HG03108 (cell line): ENCODE measurements around the gene PARVA.

Experiments used
- ATAC-seq: cut with Tn5 transposase; IDR thresholded peaks from one replicate; pipeline ENCODE4 v1.9.1; 2021; ENCODE audit warnings: moderate library complexity; ENCODE audit not compliant: unreplicated experiment

PARVA gene

DNA sequence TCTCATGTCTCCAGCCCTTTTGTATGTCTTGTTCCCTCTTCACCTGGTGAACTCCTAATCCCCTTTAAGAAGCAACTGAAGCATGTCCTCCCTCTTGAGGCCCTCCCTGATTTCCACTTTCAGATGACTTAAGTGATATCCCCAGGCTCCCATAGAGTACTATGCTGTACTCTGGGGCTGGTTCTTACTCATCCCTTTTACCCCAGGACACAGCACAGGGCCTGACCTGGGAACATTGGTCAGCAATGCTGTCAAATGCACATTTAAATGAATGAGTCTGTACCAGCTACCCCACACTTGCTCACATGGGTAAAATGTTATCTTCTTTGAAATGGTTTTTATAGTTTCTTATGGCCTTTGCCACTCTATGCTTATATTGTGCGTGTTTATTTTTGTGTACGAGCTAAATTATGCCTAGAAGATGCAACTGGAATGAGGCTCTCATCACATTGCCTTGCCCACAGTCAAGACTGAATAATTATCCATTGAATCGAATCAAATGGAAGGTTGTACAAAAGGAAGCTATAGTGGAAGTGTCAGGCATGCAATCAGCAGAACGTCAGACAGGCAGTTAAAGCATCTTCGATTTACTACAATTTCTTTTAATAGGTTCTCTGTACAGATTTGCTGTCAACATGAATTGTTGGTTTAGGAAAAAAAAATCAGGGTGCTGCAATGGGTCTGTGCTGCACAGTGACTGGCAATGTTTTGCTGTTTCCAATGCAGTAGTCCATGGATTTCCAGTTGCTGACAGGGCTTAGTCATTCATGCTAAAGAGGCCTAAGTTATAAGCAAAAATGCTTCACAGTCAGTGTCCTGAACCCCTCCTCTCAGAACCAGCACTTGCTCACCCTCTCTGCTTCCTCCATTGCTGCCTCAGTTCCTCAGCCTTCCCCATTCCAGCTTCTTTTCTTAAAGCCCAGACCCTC, 79.5 kb downstream of the PARVA start:
- ATAC-seq, result no peak

DNA sequence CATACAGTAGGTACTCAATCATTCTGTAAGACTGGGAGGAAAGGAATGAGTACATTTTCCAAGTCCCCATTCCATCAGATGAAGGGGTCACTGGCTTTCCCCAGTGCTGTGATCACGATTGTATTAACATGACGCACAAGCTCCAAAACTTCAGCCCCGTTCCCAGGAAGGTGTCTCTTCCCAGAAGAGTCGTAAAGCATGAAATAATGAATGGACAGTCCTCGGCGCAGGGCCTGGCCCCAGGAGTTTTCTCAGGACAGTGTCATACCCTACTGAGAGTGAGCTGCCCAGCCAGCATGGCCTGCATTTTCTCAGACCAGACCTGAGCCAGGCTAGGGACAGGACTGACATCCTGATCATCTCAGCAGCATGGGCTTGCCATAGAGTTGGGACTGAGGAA, 80.7 kb downstream of the PARVA start:
- ATAC-seq, result no peak

DNA sequence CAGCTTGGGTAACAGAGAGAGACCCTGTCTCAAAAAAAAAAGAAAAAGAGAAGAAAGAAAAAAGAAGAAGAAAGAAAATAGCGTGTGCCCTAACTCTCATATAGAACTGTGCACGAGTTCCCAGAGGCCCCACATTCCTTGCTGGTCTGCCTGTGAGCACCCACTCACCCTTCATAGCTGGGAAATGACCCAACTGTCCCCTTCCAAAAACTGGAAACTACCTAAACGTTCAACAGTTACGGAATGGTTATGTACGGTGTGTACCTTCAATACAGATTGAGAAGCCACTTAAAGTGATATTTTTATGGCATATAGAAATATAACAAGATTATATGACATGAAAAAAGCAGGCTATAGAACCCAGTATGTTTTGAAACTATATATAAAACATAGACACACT, 82.0 kb downstream of the PARVA start:
- no peak for ATAC-seq

DNA sequence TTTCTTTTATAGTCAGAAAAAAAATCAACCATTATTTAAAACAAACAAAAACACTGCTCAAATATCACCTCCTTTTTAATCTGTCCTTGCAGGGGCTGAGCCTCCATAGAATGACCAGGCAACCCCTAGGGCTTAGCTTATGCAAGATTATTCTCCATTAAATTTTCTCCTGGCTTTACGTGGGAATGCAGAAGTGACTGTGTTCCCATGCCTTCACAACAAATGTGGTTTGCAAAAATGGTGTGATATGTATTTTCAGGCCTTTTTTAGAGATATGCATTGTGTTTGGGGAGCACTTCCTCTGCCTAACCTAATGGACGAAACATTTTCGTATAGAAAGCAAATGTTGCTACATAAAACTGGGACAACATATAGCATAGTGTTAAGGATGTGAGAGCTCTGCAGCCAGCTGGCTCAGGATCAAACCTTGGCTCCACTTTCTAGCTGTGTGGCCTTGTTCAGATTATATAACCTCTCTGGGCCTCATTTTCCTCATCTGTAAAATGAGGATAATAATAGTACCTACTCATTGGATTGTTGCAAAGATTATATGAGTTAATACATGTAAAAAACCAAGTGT, 82.6 kb downstream of the PARVA start:
- no peak for ATAC-seq

DNA sequence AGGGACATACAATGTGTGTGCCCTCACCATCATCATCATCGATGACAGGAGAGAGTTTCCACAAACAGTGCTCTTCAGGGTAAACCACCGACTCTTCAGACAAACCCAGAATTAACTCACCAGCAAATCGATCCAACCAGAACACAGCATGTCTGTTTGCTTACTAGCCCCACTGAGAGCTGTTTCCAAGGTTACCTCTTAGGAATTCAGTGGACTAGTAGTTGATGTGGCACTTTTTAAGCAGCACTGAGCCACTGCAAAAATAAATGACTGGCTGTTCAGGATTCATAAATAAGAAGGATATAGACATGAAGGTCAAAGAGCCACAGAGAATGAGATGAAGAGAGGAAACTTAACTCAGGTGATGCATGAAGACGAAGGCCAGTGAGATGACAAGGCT, 83.1 kb downstream of the PARVA start:
- no peak for ATAC-seq

DNA sequence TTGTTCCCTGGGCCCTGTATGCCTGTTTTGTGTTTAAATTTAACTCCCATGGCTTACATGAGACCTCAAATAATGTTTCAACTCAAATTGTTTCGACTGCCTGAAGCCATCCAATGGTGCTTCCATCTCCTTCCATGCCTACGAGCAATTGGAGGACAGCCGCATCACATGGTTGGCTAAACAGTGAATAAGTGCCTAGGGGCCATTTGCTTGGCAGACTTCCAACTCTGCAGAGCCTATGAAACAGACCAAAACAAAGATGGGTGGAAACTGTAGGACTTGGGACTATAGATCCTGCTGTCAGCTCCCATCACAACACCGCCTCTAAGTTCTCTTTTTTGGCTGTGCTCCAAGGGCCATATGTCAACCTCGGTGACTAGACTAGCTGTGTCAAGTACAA, 84.1 kb downstream of the PARVA start:
- ATAC-seq, result no peak

DNA sequence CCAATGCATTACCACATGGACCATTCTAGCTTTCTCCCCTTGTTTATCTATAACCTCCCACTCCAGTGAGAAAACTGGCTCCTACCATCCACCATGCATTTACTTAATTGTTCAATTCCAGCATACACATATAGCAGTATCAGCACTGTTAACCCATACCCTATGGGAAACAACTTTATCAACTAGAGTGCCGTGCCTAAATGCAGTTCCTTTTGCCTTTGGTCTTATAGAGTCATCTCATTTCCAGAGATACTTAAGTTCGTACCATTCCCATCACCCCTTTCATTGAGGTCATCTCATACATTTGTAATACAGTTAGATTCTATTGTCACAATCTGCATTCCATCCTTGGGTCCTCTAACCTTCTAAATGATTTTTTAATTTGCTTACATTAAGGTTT, 86.9 kb downstream of the PARVA start:
- no peak for ATAC-seq

DNA sequence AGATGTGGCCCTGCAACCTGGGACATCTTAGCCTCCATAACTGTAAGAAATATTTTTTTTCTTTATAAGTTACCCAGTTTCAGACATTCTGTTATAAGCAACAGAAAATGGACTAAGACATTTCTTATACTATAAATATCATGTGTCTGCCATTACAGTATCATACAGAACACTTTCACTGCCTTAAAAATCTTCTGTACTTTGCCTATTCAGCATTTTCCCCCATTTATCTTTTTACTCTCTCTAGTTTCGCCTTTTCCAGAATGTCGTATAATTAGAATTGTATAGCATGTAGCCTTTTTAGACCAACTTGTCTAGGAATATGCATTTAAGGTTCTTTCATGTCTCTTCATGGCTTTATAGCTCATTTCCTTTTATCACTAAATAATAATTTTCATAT, 88.0 kb downstream of the PARVA start:
- ATAC-seq, result no peak

DNA sequence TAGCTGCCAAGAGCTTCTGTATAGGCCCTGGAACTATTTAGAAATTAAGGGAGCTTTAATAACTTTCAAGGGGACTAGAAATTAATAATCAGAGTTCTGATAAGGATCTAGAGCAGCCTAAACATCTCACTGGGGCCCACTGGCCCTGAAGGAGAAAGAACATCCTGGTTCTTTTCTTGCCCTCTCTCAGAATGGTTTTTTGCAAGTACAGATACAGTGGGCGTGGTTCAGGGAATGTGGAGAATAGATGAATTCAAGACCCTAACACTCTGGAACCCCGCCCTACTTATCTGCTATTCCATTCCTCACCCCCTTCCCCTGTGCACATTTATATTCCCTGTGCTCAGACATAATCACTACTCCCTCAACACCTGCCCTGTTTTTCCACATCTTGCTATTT, 90.2 kb downstream of the PARVA start:
- ATAC-seq, result no peak

DNA sequence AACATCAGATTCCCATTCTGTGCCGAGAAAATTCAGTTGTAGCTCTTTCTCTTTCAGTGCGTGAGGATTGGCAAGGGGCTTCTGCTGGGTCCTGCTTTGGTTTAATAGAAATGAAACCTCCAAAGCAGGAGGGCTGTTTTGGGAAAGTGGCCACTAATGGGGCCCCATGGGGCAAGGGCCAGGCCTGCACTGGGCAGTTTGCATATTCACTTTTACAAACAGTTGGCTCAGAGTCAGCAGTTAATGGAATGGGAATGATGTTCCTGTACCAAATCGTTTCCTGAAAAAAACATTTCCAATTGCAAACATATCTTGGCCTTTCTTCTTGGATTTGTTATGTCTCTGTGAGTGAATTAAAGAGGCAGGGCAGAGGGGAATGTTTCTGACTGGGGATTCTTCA, 92.1 kb downstream of the PARVA start:
- no peak for ATAC-seq

DNA sequence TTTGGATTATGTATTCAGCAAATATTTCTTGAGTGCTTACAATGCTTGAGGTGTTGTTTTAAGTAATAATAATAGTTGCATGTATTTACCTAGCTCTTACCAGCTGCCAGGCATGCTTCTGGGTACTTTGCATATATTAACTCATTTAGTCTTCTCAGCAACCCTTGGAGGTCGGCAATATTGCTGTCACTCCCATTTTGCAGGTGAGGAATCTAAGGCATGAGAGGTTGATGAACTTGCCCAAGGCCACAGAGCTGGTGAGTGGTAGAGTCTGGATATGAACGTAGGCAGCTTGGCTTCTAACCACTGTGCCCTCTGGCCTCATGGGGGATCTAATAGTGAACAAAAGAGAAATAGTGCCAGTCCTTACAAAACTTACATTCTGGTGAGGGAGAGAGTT, 92.9 kb downstream of the PARVA start:
- no peak for ATAC-seq

DNA sequence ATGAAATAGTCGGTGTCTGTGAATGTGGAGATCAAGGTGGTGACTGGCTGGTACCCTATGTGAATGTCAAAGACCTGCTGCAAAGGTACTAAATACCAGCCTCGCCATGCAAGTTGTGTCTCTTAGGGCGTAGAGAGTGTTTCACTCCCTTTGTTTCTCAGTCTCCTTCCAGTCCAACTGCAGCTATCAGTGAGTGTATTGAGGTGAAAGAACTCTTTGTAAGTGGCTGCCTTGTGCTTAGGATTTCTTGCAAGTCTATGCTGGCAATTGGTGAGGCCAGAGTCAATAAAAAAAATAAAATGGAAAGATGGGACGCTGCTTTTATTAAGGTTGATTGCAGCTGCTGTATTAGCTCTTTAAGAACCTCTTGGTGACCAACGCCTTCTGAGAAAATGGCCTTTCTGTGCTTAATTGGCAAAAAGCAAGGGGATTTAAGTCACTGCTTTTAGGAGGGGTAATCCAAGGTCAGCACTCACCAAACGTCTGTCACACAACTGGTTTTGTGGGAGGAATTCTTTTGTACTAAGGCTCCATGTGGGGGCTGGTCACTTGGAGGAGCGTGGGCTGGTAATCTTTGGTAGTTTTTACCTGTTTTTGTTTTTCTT, 95.1 kb downstream of the PARVA start:
- no peak for ATAC-seq

DNA sequence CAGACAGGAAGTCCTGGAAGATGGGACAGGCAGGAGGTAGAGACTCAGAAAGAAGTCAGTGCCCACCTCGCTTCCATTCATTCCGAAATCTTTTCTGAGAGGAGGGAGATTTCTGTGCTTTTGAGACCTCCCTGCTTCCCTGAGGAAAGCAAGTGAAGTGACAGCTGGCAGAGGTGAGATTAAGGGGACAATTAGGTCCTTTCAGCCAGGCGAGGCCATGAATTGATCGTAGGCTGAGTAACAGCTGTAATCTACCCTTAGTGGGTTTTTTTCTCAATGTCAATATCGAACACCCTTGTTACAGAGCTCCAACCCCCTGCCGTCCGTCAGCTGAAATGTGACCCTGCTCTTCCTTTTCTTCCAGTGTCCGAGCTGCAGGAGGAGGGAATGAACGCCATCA, 96.0 kb downstream of the PARVA start:
- no peak for ATAC-seq

DNA sequence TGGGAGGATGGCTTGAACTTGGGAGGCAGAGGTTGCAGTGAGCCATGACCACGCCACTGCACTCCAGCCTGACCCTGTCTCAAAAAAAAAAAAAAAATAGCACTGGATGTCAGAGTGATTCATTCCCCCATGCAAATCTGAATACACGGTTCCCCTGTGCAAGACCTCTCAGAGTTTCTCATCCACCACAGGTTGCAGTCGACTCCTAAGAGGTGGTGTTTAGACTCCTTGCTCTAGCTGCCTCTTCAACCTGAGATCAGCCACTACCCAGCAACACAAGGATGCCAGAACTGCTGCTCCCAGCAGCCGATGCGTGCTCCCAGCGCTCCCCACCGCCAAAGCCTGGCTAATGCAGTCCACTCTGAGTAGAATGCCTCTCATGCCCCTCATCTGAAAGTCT, 97.5 kb downstream of the PARVA start:
- no peak for ATAC-seq

DNA sequence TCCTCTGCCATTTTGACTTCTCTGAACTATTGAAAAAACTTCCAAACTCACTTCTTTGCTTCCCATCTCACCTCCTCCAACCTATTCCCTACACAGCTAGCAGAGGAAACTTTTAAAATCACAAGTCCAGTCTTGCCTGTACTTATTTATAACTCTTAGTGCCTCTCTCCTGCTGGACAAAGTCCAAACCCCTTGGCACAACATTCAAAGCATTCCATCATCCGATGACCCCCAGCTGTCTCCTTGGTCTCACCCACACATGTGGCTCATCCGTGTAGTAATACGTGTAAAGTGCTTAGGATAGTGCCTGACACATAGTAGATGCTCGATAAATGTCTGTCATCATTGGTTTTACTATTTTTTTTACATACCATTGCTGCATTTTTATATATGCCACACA, 101.4 kb downstream of the PARVA start:
- ATAC-seq, result no peak

DNA sequence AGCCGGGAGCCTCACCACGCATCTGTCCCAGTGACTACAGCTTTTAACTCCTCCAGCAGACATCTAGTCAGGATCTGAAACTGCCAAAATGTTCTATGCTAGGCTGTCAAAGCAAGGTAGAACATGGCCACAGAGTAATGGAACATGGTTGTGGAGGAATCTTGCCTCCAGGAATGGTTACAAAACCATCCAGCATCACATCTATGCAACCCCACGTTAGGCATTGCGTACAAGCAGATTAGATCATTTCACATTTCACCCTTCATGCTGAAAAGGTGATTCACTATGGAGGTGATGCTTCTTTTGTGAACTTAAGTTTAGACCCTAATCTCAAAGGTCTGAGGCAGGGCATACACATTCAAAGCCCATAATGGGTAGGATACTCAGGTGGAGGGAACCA, 103.0 kb downstream of the PARVA start:
- no peak for ATAC-seq

DNA sequence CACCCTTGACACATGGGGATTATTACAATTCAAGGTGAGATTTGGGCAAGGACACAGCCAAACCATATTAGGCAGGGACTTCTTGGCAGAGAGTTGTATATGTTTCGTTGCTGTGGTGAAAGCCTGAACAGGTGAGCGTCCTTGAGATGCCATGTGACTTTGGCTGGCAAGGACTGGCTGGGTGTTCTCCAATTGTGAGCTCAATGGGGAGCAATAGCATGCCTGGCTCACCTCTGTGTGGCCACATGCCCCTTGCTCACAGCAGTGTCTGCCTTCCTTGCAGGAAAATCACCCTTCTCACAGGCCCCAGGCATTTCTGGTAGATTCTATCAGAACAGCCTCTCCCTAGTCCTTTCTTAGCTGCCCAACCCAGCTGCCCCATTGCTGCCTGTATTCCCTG, 105.5 kb downstream of the PARVA start:
- no peak for ATAC-seq

DNA sequence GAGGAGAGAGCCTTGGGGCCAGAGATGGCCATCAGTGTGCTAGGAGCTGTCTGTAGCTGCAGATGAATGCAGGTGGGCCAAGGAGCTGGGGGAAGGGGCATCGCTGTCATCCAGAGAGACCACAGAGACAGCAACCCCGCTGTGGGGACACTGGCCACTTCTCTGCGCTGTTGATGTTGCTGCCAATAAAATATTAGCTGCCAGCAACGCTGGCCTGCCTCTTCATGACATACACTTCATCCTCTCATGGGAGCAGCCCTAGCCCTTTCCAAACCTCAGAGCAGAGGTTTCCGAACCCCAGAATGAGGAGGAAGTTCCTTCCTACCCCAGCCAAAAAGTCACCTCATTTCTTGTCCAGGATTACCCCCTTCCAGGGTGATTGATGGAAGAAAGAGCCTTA, 106.2 kb downstream of the PARVA start:
- ATAC-seq, result no peak

DNA sequence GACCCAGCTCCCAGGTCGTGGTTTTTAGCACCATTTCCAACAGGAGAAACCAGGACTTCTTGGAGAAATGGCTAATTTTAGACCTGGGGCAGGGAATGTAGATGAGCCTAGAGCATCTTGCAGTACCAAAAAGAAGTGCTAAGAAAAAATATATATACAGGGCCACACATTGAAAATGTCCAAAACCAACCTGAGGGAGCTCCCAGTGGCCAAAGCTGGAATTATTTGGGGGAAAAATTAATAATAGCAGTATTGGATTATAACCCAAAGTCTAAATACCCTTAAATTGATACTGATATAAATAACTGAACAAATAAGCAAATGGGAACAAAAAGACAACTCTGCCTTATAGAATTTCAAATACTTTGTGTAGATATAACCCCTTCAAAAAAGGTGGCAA, 108.0 kb downstream of the PARVA start:
- no peak for ATAC-seq

DNA sequence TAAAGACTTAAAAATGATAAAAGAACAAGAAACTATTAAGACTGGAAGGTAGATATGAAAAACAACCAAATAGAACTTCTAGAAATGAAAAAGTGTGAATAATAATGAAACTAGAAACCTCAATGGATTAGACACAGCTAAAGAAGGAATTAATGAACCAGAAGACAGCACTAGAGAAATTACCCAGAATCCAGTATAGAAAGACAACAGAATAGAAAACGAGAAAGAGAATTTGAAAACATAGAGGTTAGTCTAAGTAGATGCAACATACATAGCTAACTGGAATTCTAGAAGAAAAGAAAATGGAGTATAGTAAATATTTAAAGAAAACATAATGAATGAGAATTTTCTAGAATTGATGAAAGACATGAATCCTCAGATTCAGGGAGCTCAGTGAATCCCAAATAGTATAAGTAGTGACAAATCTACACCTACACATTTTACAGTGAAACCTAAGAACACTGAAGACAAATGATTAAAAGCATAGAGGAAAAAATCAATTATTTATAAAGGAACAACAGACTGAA, 111.9 kb downstream of the PARVA start:
- no peak for ATAC-seq

DNA sequence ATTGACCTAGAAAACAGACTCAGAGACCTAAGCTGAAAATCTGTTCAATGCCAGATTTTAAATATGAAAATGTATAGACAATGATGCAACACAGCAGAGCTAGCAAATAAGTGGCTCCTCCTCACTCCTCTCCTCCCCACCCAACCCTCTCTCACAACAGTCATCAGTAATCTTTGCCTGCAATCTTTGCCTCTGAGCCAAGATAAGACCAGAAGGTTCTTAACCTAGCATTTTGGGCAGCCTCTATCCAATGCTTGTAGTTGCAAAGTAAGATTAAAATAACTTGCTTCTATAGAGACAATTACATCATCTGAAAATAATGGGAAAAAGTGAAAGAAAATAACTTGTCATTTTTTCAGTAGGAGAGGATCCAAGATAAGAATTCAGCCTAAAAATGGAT, 117.3 kb downstream of the PARVA start:
- ATAC-seq, result no peak
